Testis (tissue), 3 donors: ENCODE data around the gene EFCAB9. TPM values are rescaled to one million over a fixed set of nuclear protein-coding genes. Genes with fewer than 3 reads are reported as not detected.

Experiments
- DNase-seq: peaks from one replicate; pipeline ENCODE4 v3.0.0-alpha.2; 2019
- H3K27ac ChIP-seq, 2 donors: fragments of 200-600 bp; sonication (generic); one replicate each; pipeline ENCODE4 v1.5.1; 2019
- H3K27me3 ChIP-seq: fragments of 200-600 bp; sonication (generic); one replicate; pipeline ENCODE4 v1.5.1; 2019
- H3K36me3 ChIP-seq: fragments of 200-600 bp; sonication (generic); one replicate; pipeline ENCODE4 v1.5.1; 2017; ENCODE audit warnings: low read depth; ENCODE audit errors: missing control alignments
- H3K4me1 ChIP-seq: fragments of 200-600 bp; sonication (generic); one replicate; pipeline ENCODE4 v1.5.1; 2019
- H3K4me3 ChIP-seq, 2 donors: fragments of 200-600 bp; sonication (generic); one replicate each; pipeline ENCODE4 v1.5.1; 2017 to 2019
- H3K9me3 ChIP-seq: fragments of 200-600 bp; sonication (generic); one replicate; pipeline ENCODE4 v1.5.1; 2017
- POLR2A ChIP-seq: fragments of 450-650 bp; IDR thresholded peaks from one replicate; pipeline ENCODE4 v1.6.1; 2017; ENCODE audit warnings: antibody characterized with exemption, mild to moderate bottlenecking, moderate library complexity
- WGBS, 2 donors: methylation state at CpG; one replicate each; pipeline ENCODE4 v1.1.5; 2018; 5-methylcytosine and 5-hydroxymethylcytosine counted together
- intact Hi-C: fragments of 100-400 bp; cut with DNase I; formaldehyde crosslinking; loops from one replicate; pipeline ENCODE4 v1.15.1; 2023; ENCODE audit warnings: low total_unique reads
- polyA plus RNA-seq: library from polyadenylated mRNA; stranded (reverse); fragments of 350-450 nt; fragmentation: Illumina TruSeq; extraction: RNeasy Lipid Tissue Mini Kit (QIAGEN cat#74804); gene quantifications from one replicate; pipeline ENCODE4 v1.2.3, GENCODE V29; 2014; ENCODE audit warnings: low read depth, low replicate concordance; ENCODE audit not compliant: insufficient read depth
- total RNA-seq, 2 donors: library from RNA; depleted of rRNA; stranded (reverse); fragments of >200 nt; gene quantifications; one replicate each; pipeline ENCODE4 v1.2.3, GENCODE V29; 2016
- TF ChIP-seq, protein P1 (sequence below), 3 experiments: fragments of 450-650 bp in 2 of 3; fragments of 200-600 bp in 1 of 3; sonication (generic) in 1 of 3; IDR thresholded peaks; one replicate each; pipeline ENCODE4 v1.5.1; 2016 to 2019; ENCODE audit warnings: antibody characterized with exemption in 3 of 3, mild to moderate bottlenecking in 2 of 3, moderate library complexity in 1 of 3

The EFCAB9 gene
- total and polyA plus RNA-seq, 3 donors from 2014 or later, result 5.5 to 11.7 (median 5.7) TPM

GRCh38 chr5:172172912-172173563 lies 20.9 kb upstream of the EFCAB9 start:
- no peak for DNase-seq
- Histone ChIP-seq H3K27ac (no peak overlapping the region), H3K4me3 (no peak overlapping the region), H3K9me3 (no peaks in the 10 kb centered on the region), H3K4me1 (peaks cover 22% of the 10 kb centered on the region), H3K27me3 (no peaks in the 10 kb centered on the region), H3K36me3 (no peaks in the 10 kb centered on the region)
- intact Hi-C loops, result no loop called here
- 72 to 84% methylated on average over 8 to 12 of the region's 12 CpGs for WGBS, 2 donors
- no peak for TF ChIP-seq POLR2A
- TF ChIP-seq, protein P1, sequence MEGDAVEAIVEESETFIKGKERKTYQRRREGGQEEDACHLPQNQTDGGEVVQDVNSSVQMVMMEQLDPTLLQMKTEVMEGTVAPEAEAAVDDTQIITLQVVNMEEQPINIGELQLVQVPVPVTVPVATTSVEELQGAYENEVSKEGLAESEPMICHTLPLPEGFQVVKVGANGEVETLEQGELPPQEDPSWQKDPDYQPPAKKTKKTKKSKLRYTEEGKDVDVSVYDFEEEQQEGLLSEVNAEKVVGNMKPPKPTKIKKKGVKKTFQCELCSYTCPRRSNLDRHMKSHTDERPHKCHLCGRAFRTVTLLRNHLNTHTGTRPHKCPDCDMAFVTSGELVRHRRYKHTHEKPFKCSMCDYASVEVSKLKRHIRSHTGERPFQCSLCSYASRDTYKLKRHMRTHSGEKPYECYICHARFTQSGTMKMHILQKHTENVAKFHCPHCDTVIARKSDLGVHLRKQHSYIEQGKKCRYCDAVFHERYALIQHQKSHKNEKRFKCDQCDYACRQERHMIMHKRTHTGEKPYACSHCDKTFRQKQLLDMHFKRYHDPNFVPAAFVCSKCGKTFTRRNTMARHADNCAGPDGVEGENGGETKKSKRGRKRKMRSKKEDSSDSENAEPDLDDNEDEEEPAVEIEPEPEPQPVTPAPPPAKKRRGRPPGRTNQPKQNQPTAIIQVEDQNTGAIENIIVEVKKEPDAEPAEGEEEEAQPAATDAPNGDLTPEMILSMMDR (IDR thresholded peaks at IDR 0.05), result no peak

- Histone ChIP-seq H3K9me3 (no peaks in the 10 kb centered on the region), H3K4me1 (peaks cover 17% of the 10 kb centered on the region), H3K27ac (no peak overlapping the region), H3K27me3 (no peaks in the 10 kb centered on the region), H3K36me3 (no peaks in the 10 kb centered on the region), H3K4me3 (no peak overlapping the region)
- TF ChIP-seq POLR2A, result no peak
- TF ChIP-seq, protein P1 (IDR thresholded peaks at IDR 0.05), result no peak
- no peak for DNase-seq
- intact Hi-C loops, result no loop called here
- 66 to 88% methylated on average over 12 of the region's 12 CpGs for WGBS, 2 donors
Observed at GRCh38 chr5:172173564-172174153, 20.3 kb upstream of the EFCAB9 start.

- H3K36me3 ChIP-seq, result no peaks in the 10 kb centered on the region
- no peaks in the 10 kb centered on the region for H3K9me3 ChIP-seq
- H3K27ac ChIP-seq, result no peak overlapping the region
- H3K4me3 ChIP-seq, result no peak overlapping the region
- H3K4me1 ChIP-seq, result peaks cover 19% of the 10 kb centered on the region
- H3K27me3 ChIP-seq, result no peaks in the 10 kb centered on the region
- WGBS, 2 donors, result 57 to 68% methylated on average over 5 to 7 of the region's 7 CpGs
- intact Hi-C loops, result no loop called here
- no peak for TF ChIP-seq POLR2A
- TF ChIP-seq, protein P1 (IDR thresholded peaks at IDR 0.05), result no peak
- no peak for DNase-seq
Observed at GRCh38 chr5:172175263-172175719, 18.7 kb upstream of the EFCAB9 start.

DNA sequence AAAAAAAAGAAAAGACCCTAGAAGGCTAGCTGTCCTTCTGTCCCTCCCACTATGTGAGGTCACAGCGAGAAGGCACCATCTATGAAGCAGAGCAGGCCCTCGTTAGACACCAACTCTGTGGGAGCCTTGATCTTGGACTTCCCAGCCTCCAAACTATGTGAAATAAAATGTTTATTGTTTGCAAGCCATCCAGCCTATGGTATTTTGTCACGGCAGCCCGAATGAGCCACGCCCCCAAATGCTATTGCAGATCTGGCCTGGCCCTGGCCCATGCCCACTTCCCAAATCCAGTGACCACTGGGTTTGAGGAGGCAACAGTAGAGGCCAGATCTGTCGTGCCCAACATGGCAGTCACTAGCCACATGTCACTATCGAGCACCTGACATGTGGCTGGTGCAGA lies 16.8 kb upstream of the EFCAB9 start:
- Histone ChIP-seq H3K9me3 (no peaks in the 10 kb centered on the region), H3K4me3 (no peak overlapping the region), H3K27ac (no peak overlapping the region), H3K4me1 (peaks cover 19% of the 10 kb centered on the region), H3K27me3 (no peaks in the 10 kb centered on the region), H3K36me3 (no peaks in the 10 kb centered on the region)
- TF ChIP-seq POLR2A, result no peak
- TF ChIP-seq, protein P1 (IDR thresholded peaks at IDR 0.05), result no peak
- intact Hi-C loops, result no loop called here
- DNase-seq, result no peak
- WGBS, 2 donors, result 88 to 90% methylated on average over 7 of the region's 7 CpGs
